ENCODE measurements around the gene VRK1.

The VRK1 gene

GRCh38 chr14:96817750-96818666, 20.8 kb downstream of the VRK1 start:
- Mint-ChIP-seq H3K4me3 (no peak overlapping the region), H3K4me1 (ENCODE audit: low read depth) (peaks cover 15% of the 10 kb centered on the region), H3K27ac (no peak overlapping the region), H3K36me3 (ENCODE audit: low read depth) (no peaks in the 10 kb centered on the region), H3K27me3 (no peaks in the 10 kb centered on the region), H3K9me3 (no peaks in the 10 kb centered on the region)
- intact Hi-C loops (cut with micrococcal nuclease): no loop called here

GRCh38 chr14:96821501-96821900, 24.3 kb downstream of the VRK1 start:
- Mint-ChIP-seq H3K27ac (no peak overlapping the region), H3K27me3 (no peaks in the 10 kb centered on the region), H3K36me3 (ENCODE audit: low read depth) (no peaks in the 10 kb centered on the region), H3K4me1 (ENCODE audit: low read depth) (peaks cover 17% of the 10 kb centered on the region), H3K9me3 (no peaks in the 10 kb centered on the region), H3K4me3 (no peak overlapping the region)
- intact Hi-C loops (cut with micrococcal nuclease): no loop called here

- peaks cover 23% of the 10 kb centered on the region for H3K4me1 Mint-ChIP-seq (ENCODE audit: low read depth)
- no peaks in the 10 kb centered on the region for H3K9me3 Mint-ChIP-seq
- no peaks in the 10 kb centered on the region for H3K27me3 Mint-ChIP-seq
- H3K4me3 Mint-ChIP-seq: no peak overlapping the region
- H3K27ac Mint-ChIP-seq: no peak overlapping the region
- intact Hi-C loops (cut with micrococcal nuclease): no loop called here
- H3K36me3 Mint-ChIP-seq (ENCODE audit: low read depth): no peaks in the 10 kb centered on the region
Observed at GRCh38 chr14:96823652-96824051, 26.5 kb downstream of the VRK1 start.

- Mint-ChIP-seq H3K4me1 (ENCODE audit: low read depth) (peaks cover 23% of the 10 kb centered on the region), H3K4me3 (no peak overlapping the region), H3K27me3 (no peaks in the 10 kb centered on the region), H3K27ac (no peak overlapping the region), H3K36me3 (ENCODE audit: low read depth) (no peaks in the 10 kb centered on the region), H3K9me3 (no peaks in the 10 kb centered on the region)
- intact Hi-C loops (cut with micrococcal nuclease): no loop called here
Observed at GRCh38 chr14:96824283-96824682, 27.1 kb downstream of the VRK1 start.

GRCh38 chr14:96826818-96827217, 29.6 kb downstream of the VRK1 start:
- intact Hi-C loops (cut with micrococcal nuclease): no loop called here

GRCh38 chr14:96827290-96827689, 30.1 kb downstream of the VRK1 start:
- no peaks in the 10 kb centered on the region for H3K9me3 Mint-ChIP-seq
- peaks cover 23% of the 10 kb centered on the region for H3K4me1 Mint-ChIP-seq (ENCODE audit: low read depth)
- H3K4me3 Mint-ChIP-seq: no peak overlapping the region
- H3K36me3 Mint-ChIP-seq (ENCODE audit: low read depth): no peaks in the 10 kb centered on the region
- no peaks in the 10 kb centered on the region for H3K27me3 Mint-ChIP-seq
- intact Hi-C loops (cut with micrococcal nuclease): no loop called here
- no peak overlapping the region for H3K27ac Mint-ChIP-seq

More at GRCh38 chr14:96826818-96827217, 29.6 kb downstream of the VRK1 start:
- H3K9me3 Mint-ChIP-seq: no peaks in the 10 kb centered on the region
- H3K27me3 Mint-ChIP-seq: no peaks in the 10 kb centered on the region
- H3K27ac Mint-ChIP-seq: no peak overlapping the region
- H3K4me1 Mint-ChIP-seq (ENCODE audit: low read depth): peaks cover 24% of the 10 kb centered on the region
- H3K4me3 Mint-ChIP-seq: no peak overlapping the region
- H3K36me3 Mint-ChIP-seq (ENCODE audit: low read depth): no peaks in the 10 kb centered on the region

GRCh38 chr14:96829791-96830190, 32.6 kb downstream of the VRK1 start:
- Mint-ChIP-seq H3K9me3 (no peaks in the 10 kb centered on the region), H3K4me3 (no peak overlapping the region), H3K36me3 (ENCODE audit: low read depth) (no peaks in the 10 kb centered on the region), H3K27me3 (no peaks in the 10 kb centered on the region), H3K4me1 (ENCODE audit: low read depth) (peaks cover 22% of the 10 kb centered on the region), H3K27ac (no peak overlapping the region)
- intact Hi-C loops (cut with micrococcal nuclease): no loop called here

- Mint-ChIP-seq H3K36me3 (ENCODE audit: low read depth) (peaks cover 10% of the 10 kb centered on the region), H3K4me1 (ENCODE audit: low read depth) (peaks cover 13% of the 10 kb centered on the region), H3K9me3 (no peaks in the 10 kb centered on the region), H3K27me3 (no peaks in the 10 kb centered on the region), H3K4me3 (no peak overlapping the region), H3K27ac (no peak overlapping the region)
- intact Hi-C loops (cut with micrococcal nuclease): no loop called here
Observed at GRCh38 chr14:96830946-96831345, 33.8 kb downstream of the VRK1 start.

GRCh38 chr14:96832351-96832750, 35.2 kb downstream of the VRK1 start:
- Mint-ChIP-seq H3K27me3 (no peaks in the 10 kb centered on the region), H3K36me3 (ENCODE audit: low read depth) (peaks cover 21% of the 10 kb centered on the region), H3K9me3 (no peaks in the 10 kb centered on the region), H3K27ac (no peak overlapping the region), H3K4me3 (no peak overlapping the region), H3K4me1 (ENCODE audit: low read depth) (peaks cover 5% of the 10 kb centered on the region)
- intact Hi-C loops (cut with micrococcal nuclease): no loop called here

- no peak overlapping the region for H3K4me3 Mint-ChIP-seq
- intact Hi-C loops (cut with micrococcal nuclease): no loop called here
- no peaks in the 10 kb centered on the region for H3K9me3 Mint-ChIP-seq
- no peaks in the 10 kb centered on the region for H3K4me1 Mint-ChIP-seq (ENCODE audit: low read depth)
- no peak overlapping the region for H3K27ac Mint-ChIP-seq
- H3K36me3 Mint-ChIP-seq (ENCODE audit: low read depth): peaks cover 46% of the 10 kb centered on the region
- H3K27me3 Mint-ChIP-seq: no peaks in the 10 kb centered on the region
Observed at GRCh38 chr14:96838449-96838848, 41.3 kb downstream of the VRK1 start.

- no peaks in the 10 kb centered on the region for H3K9me3 Mint-ChIP-seq
- H3K4me3 Mint-ChIP-seq: no peak overlapping the region
- H3K27ac Mint-ChIP-seq: no peak overlapping the region
- H3K4me1 Mint-ChIP-seq (ENCODE audit: low read depth): no peaks in the 10 kb centered on the region
- intact Hi-C loops (cut with micrococcal nuclease): no loop called here
- H3K36me3 Mint-ChIP-seq (ENCODE audit: low read depth): peaks cover 46% of the 10 kb centered on the region
- no peaks in the 10 kb centered on the region for H3K27me3 Mint-ChIP-seq
Observed at GRCh38 chr14:96839251-96839650, 42.1 kb downstream of the VRK1 start.

- H3K4me1 Mint-ChIP-seq (ENCODE audit: low read depth): peaks cover 7% of the 10 kb centered on the region
- H3K27me3 Mint-ChIP-seq: no peaks in the 10 kb centered on the region
- no peak overlapping the region for H3K27ac Mint-ChIP-seq
- H3K4me3 Mint-ChIP-seq: no peak overlapping the region
- H3K36me3 Mint-ChIP-seq (ENCODE audit: low read depth): peaks cover 32% of the 10 kb centered on the region
- intact Hi-C loops (cut with micrococcal nuclease): no loop called here
- H3K9me3 Mint-ChIP-seq: no peaks in the 10 kb centered on the region
Observed at GRCh38 chr14:96843137-96843536, 46.0 kb downstream of the VRK1 start.

GRCh38 chr14:96844857-96845570, 47.8 kb downstream of the VRK1 start:
- H3K27ac Mint-ChIP-seq: no peak overlapping the region
- H3K27me3 Mint-ChIP-seq: no peaks in the 10 kb centered on the region
- intact Hi-C loops (cut with micrococcal nuclease): no loop called here
- no peak overlapping the region for H3K4me3 Mint-ChIP-seq
- H3K4me1 Mint-ChIP-seq (ENCODE audit: low read depth): peaks cover 7% of the 10 kb centered on the region
- H3K9me3 Mint-ChIP-seq: no peaks in the 10 kb centered on the region
- H3K36me3 Mint-ChIP-seq (ENCODE audit: low read depth): peaks cover 36% of the 10 kb centered on the region

GRCh38 chr14:96847451-96847850, 50.3 kb downstream of the VRK1 start:
- peaks cover 22% of the 10 kb centered on the region for H3K36me3 Mint-ChIP-seq (ENCODE audit: low read depth)
- H3K4me1 Mint-ChIP-seq (ENCODE audit: low read depth): peaks cover 7% of the 10 kb centered on the region
- no peak overlapping the region for H3K4me3 Mint-ChIP-seq
- H3K27ac Mint-ChIP-seq: no peak overlapping the region
- H3K27me3 Mint-ChIP-seq: no peaks in the 10 kb centered on the region
- intact Hi-C loops (cut with micrococcal nuclease): no loop called here
- H3K9me3 Mint-ChIP-seq: no peaks in the 10 kb centered on the region
